Measurements from ENCODE around the gene MMP21.

DNA sequence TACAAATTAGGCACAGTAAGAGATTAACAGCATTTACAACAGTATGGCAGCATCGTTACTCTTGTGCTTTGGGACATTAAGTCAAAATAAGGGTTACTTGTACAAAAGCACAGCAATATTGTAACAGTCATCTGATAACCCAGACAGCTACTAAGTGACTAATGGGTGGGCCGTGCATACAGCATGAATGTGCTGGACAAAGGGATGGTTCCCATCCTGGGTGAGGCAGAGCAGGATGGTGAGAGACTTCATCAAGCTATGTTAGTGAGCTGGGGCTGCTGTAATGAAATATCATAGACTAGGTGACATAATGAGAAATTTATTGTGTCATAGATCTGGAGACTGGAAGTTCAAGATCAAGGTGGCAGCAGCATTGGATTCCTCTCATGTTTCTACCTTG is 30.7 kb downstream of the MMP21 start:
- TF ChIP-seq POLR2A (IDR thresholded peaks at IDR 0.05; ENCODE audit: low read depth, low read length) (no peak), TAF1 (IDR thresholded peaks at IDR 0.05; ENCODE audit: low read depth, low read length) (no peak), POLR2AphosphoS5 (IDR thresholded peaks at IDR 0.05; ENCODE audit: low read depth, low read length) (no peak), SPI1 (IDR thresholded peaks at IDR 0.05; ENCODE audit: low read depth, low read length) (no peak), PAX5 (IDR thresholded peaks at IDR 0.05; ENCODE audit: insufficient read depth, low read length, severe bottlenecking) (no peak)

Data from GM12891 (cell line).